ENCODE data around the gene BTG2.

DNA sequence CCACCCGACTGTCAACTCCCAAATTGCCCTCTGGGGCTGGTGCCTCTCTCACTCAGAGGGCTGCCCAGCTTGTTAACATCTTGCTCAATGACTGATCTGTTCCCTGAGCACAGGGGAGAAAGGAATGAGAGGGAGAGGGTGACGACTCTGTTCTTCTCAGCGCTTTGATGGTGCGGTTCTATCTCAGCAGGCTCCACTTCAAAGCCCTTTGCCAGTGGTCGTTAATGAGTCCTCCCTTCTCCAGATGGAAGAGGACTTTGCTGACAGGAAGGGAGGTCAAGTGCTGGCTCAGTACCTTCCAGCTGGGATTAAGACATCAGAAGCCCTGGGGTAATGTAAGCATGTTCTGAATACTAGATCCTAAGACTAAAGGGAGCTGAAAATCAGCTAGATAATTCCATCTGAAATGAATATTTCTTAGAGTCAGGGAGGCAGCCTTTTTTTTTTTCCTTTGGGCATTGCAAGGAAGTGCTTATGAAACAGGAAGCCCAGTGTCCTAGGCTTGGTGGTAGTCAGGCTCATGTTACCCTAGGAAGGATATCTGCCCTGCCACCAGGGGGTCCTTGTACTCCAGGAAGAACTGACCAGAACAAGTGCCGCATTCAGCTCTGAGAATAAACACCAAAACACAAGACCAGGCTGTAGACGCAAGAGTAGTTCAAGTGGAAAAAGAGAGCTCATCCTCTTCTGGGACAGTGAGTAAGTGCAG is 40.9 kb downstream of the BTG2 start:
- TF ChIP-seq, protein P1, sequence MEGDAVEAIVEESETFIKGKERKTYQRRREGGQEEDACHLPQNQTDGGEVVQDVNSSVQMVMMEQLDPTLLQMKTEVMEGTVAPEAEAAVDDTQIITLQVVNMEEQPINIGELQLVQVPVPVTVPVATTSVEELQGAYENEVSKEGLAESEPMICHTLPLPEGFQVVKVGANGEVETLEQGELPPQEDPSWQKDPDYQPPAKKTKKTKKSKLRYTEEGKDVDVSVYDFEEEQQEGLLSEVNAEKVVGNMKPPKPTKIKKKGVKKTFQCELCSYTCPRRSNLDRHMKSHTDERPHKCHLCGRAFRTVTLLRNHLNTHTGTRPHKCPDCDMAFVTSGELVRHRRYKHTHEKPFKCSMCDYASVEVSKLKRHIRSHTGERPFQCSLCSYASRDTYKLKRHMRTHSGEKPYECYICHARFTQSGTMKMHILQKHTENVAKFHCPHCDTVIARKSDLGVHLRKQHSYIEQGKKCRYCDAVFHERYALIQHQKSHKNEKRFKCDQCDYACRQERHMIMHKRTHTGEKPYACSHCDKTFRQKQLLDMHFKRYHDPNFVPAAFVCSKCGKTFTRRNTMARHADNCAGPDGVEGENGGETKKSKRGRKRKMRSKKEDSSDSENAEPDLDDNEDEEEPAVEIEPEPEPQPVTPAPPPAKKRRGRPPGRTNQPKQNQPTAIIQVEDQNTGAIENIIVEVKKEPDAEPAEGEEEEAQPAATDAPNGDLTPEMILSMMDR (conservative IDR thresholded peaks at IDR 0.05; ENCODE audit: low read depth, low read length), result peak; percentile 21; the same call in 1 of the 2 replicates
- no peak for TF ChIP-seq EZH2phosphoT487 (IDR thresholded peaks at IDR 0.05; ENCODE audit: borderline replicate concordance, low read length)

Data from PC-3 (cell line).